ENCODE data around the gene ATP6V1G1. TPM values are rescaled to one million over a fixed set of nuclear protein-coding genes. Genes with fewer than 3 reads are reported as not detected.
"Not testable (repeated sequence)": the region's sequence is repeated elsewhere in the genome, so short reads cannot be mapped to it uniquely, and the experiment has no call there.

The ATP6V1G1 gene
- total RNA-seq, 1 experiment from 2014 or later: 113 TPM

- H3K36me3 ChIP-seq (ENCODE audit: insufficient read depth, low read length): no peaks in the 10 kb centered on the region
- no peak for DNase-seq
- H2AFZ ChIP-seq (ENCODE audit: low read length): no peak overlapping the region
- no peak overlapping the region for H3K4me3 ChIP-seq (ENCODE audit: low read length)
- H3K4me1 ChIP-seq (ENCODE audit: low read length): peaks cover 18% of the 10 kb centered on the region
- no peaks in the 10 kb centered on the region for H3K9me2 ChIP-seq (replicated peaks; ENCODE audit: insufficient read depth, low read length)
- no peak overlapping the region for H3K4me2 ChIP-seq (ENCODE audit: low read depth, low read length, poor library complexity, severe bottlenecking)
- H3K27me3 ChIP-seq (ENCODE audit: low read length): no peaks in the 10 kb centered on the region
- no peaks in the 10 kb centered on the region for H3K79me2 ChIP-seq (ENCODE audit: low read length)
- H3K27ac ChIP-seq (ENCODE audit: low read length): no peak overlapping the region
- H4K20me1 ChIP-seq (ENCODE audit: insufficient read depth, low read depth, low read length): no peaks in the 10 kb centered on the region
- no peak overlapping the region for H3K9ac ChIP-seq (ENCODE audit: low read length)
- H3K9me3 ChIP-seq (ENCODE audit: low read length): no peaks in the 10 kb centered on the region
These were observed 16.8 kb upstream of the ATP6V1G1 start for GRCh38 chr9:114570742-114571141.

- Histone ChIP-seq H3K79me2 (ENCODE audit: low read length) (no peaks in the 10 kb centered on the region), H3K4me1 (ENCODE audit: low read length) (peaks cover 12% of the 10 kb centered on the region), H3K9me3 (ENCODE audit: low read length) (no peaks in the 10 kb centered on the region), H4K20me1 (ENCODE audit: insufficient read depth, low read depth, low read length) (no peaks in the 10 kb centered on the region), H3K27me3 (ENCODE audit: low read length) (no peaks in the 10 kb centered on the region), H3K9ac (ENCODE audit: low read length) (no peak overlapping the region), H3K27ac (ENCODE audit: low read length) (no peak overlapping the region), H3K36me3 (ENCODE audit: insufficient read depth, low read length) (no peaks in the 10 kb centered on the region), H3K9me2 (replicated peaks; ENCODE audit: insufficient read depth, low read length) (no peaks in the 10 kb centered on the region), H3K4me2 (ENCODE audit: low read depth, low read length, poor library complexity, severe bottlenecking) (no peak overlapping the region), H3K4me3 (ENCODE audit: low read length) (no peak overlapping the region), H2AFZ (ENCODE audit: low read length) (no peak overlapping the region)
- DNase-seq: peak; percentile 50
These were observed 16.2 kb upstream of the ATP6V1G1 start for GRCh38 chr9:114571391-114571790.

GRCh38 chr9:114572199-114572598 lies 15.4 kb upstream of the ATP6V1G1 start:
- Histone ChIP-seq H3K36me3 (ENCODE audit: insufficient read depth, low read length) (no peaks in the 10 kb centered on the region), H3K9me3 (ENCODE audit: low read length) (no peaks in the 10 kb centered on the region), H3K27me3 (ENCODE audit: low read length) (no peaks in the 10 kb centered on the region), H3K79me2 (ENCODE audit: low read length) (no peaks in the 10 kb centered on the region), H3K9me2 (replicated peaks; ENCODE audit: insufficient read depth, low read length) (no peaks in the 10 kb centered on the region), H3K4me2 (ENCODE audit: low read depth, low read length, poor library complexity, severe bottlenecking) (no peak overlapping the region), H3K27ac (ENCODE audit: low read length) (no peak overlapping the region), H3K4me3 (ENCODE audit: low read length) (no peak overlapping the region), H2AFZ (ENCODE audit: low read length) (no peak overlapping the region), H4K20me1 (ENCODE audit: insufficient read depth, low read depth, low read length) (no peaks in the 10 kb centered on the region), H3K4me1 (ENCODE audit: low read length) (peaks cover 4% of the 10 kb centered on the region), H3K9ac (ENCODE audit: low read length) (no peak overlapping the region)
- DNase-seq: no peak

GRCh38 chr9:114574438-114574837 lies 13.1 kb upstream of the ATP6V1G1 start:
- Histone ChIP-seq H3K4me1 (ENCODE audit: low read length) (no peaks in the 10 kb centered on the region), H3K9me2 (replicated peaks; ENCODE audit: insufficient read depth, low read length) (no peaks in the 10 kb centered on the region), H2AFZ (ENCODE audit: low read length) (no peak overlapping the region), H3K27ac (ENCODE audit: low read length) (no peak overlapping the region), H3K9me3 (ENCODE audit: low read length) (no peaks in the 10 kb centered on the region), H3K27me3 (ENCODE audit: low read length) (no peaks in the 10 kb centered on the region), H3K4me2 (ENCODE audit: low read depth, low read length, poor library complexity, severe bottlenecking) (no peak overlapping the region), H3K4me3 (ENCODE audit: low read length) (no peak overlapping the region), H3K36me3 (ENCODE audit: insufficient read depth, low read length) (no peaks in the 10 kb centered on the region), H4K20me1 (ENCODE audit: insufficient read depth, low read depth, low read length) (no peaks in the 10 kb centered on the region), H3K79me2 (ENCODE audit: low read length) (no peaks in the 10 kb centered on the region), H3K9ac (ENCODE audit: low read length) (no peak overlapping the region)
- DNase-seq: no peak

- H3K9me2 ChIP-seq (replicated peaks; ENCODE audit: insufficient read depth, low read length); H3K4me2 ChIP-seq (ENCODE audit: low read depth, low read length, poor library complexity, severe bottlenecking); H3K27ac ChIP-seq (ENCODE audit: low read length); H3K9me3 ChIP-seq (ENCODE audit: low read length); H3K36me3 ChIP-seq (ENCODE audit: insufficient read depth, low read length); H4K20me1 ChIP-seq (ENCODE audit: insufficient read depth, low read depth, low read length); DNase-seq; H3K4me1 ChIP-seq (ENCODE audit: low read length); H3K79me2 ChIP-seq (ENCODE audit: low read length); H3K4me3 ChIP-seq (ENCODE audit: low read length); H3K9ac ChIP-seq (ENCODE audit: low read length); H2AFZ ChIP-seq (ENCODE audit: low read length); H3K27me3 ChIP-seq (ENCODE audit: low read length): not testable (repeated sequence)
These were observed 10.8 kb upstream of the ATP6V1G1 start for GRCh38 chr9:114576779-114577178.

GRCh38 chr9:114578134-114578533 lies 9.4 kb upstream of the ATP6V1G1 start:
- H4K20me1 ChIP-seq (ENCODE audit: insufficient read depth, low read depth, low read length); H3K27ac ChIP-seq (ENCODE audit: low read length); H3K4me2 ChIP-seq (ENCODE audit: low read depth, low read length, poor library complexity, severe bottlenecking); H3K79me2 ChIP-seq (ENCODE audit: low read length); H3K4me1 ChIP-seq (ENCODE audit: low read length); DNase-seq; H3K9ac ChIP-seq (ENCODE audit: low read length); H3K9me3 ChIP-seq (ENCODE audit: low read length); H3K9me2 ChIP-seq (replicated peaks; ENCODE audit: insufficient read depth, low read length); H2AFZ ChIP-seq (ENCODE audit: low read length); H3K4me3 ChIP-seq (ENCODE audit: low read length); H3K27me3 ChIP-seq (ENCODE audit: low read length); H3K36me3 ChIP-seq (ENCODE audit: insufficient read depth, low read length): not testable (repeated sequence)

- H3K79me2 ChIP-seq (ENCODE audit: low read length): no peaks in the 10 kb centered on the region
- no peak overlapping the region for H3K9ac ChIP-seq (ENCODE audit: low read length)
- H3K4me2 ChIP-seq (ENCODE audit: low read depth, low read length, poor library complexity, severe bottlenecking): no peak overlapping the region
- H3K9me2 ChIP-seq (replicated peaks; ENCODE audit: insufficient read depth, low read length): no peaks in the 10 kb centered on the region
- H3K4me3 ChIP-seq (ENCODE audit: low read length): no peak overlapping the region
- no peaks in the 10 kb centered on the region for H3K36me3 ChIP-seq (ENCODE audit: insufficient read depth, low read length)
- no peaks in the 10 kb centered on the region for H3K9me3 ChIP-seq (ENCODE audit: low read length)
- no peak overlapping the region for H2AFZ ChIP-seq (ENCODE audit: low read length)
- peaks cover 20% of the 10 kb centered on the region for H3K4me1 ChIP-seq (ENCODE audit: low read length)
- no peaks in the 10 kb centered on the region for H3K27me3 ChIP-seq (ENCODE audit: low read length)
- no peaks in the 10 kb centered on the region for H4K20me1 ChIP-seq (ENCODE audit: insufficient read depth, low read depth, low read length)
- no peak for DNase-seq
- no peak overlapping the region for H3K27ac ChIP-seq (ENCODE audit: low read length)
These were observed 6.9 kb upstream of the ATP6V1G1 start for GRCh38 chr9:114580609-114581193.

- H2AFZ ChIP-seq (ENCODE audit: low read length): no peak overlapping the region; the same call in 1 of the 2 replicates
- H3K9ac ChIP-seq (ENCODE audit: low read length): no peak overlapping the region
- peaks cover 26% of the 10 kb centered on the region for H3K4me1 ChIP-seq (ENCODE audit: low read length)
These were observed 4.0 kb upstream of the ATP6V1G1 start for GRCh38 chr9:114583371-114584155.

More at GRCh38 chr9:114583371-114584155, 4.0 kb upstream of the ATP6V1G1 start:
- H3K36me3 ChIP-seq (ENCODE audit: insufficient read depth, low read length): no peaks in the 10 kb centered on the region
- H3K9me3 ChIP-seq (ENCODE audit: low read length): no peaks in the 10 kb centered on the region
- H3K27me3 ChIP-seq (ENCODE audit: low read length): no peaks in the 10 kb centered on the region
- peak overlapping the region; percentile 59 for H3K4me2 ChIP-seq (ENCODE audit: low read depth, low read length, poor library complexity, severe bottlenecking)
- peak; percentile 59 for DNase-seq
- no peak overlapping the region for H3K27ac ChIP-seq (ENCODE audit: low read length)
- H3K9me2 ChIP-seq (replicated peaks; ENCODE audit: insufficient read depth, low read length): no peaks in the 10 kb centered on the region
- H3K4me3 ChIP-seq (ENCODE audit: low read length): peak overlapping the region; percentile 27
- peaks cover 10% of the 10 kb centered on the region for H3K79me2 ChIP-seq (ENCODE audit: low read length)
- no peaks in the 10 kb centered on the region for H4K20me1 ChIP-seq (ENCODE audit: insufficient read depth, low read depth, low read length)
